ENCODE measurements around the gene PDRG1. TPM values are rescaled to one million over a fixed set of nuclear protein-coding genes. Genes with fewer than 3 reads are reported as not detected.
"Not testable (repeated sequence)": the region's sequence is repeated elsewhere in the genome, so short reads cannot be mapped to it uniquely, and the experiment has no call there.

The PDRG1 gene
- total and polyA plus RNA-seq, 2 donors (not counting 1 experiment from before 2014, with no cell fraction given) = 12.7 to 18.6 TPM

- peaks cover 0 to 8% (median 1%) of the 10 kb centered on the region in 4 experiments for H3K27me3 ChIP-seq (replicated peaks in 1 of 4; ENCODE audit: control extremely low read depth in 1 of 4, control insufficient read depth in 3 of 4, insufficient read depth in 4 of 4, low read length in 3 of 4)
- peaks cover 9% of the 10 kb centered on the region for H3K4me1 Mint-ChIP-seq
- no peak overlapping the region for H3K4me3 ChIP-seq (ENCODE audit: control extremely low read depth in 1 of 5, extremely low read depth in 1 of 5, insufficient read depth in 1 of 5, low read depth in 2 of 5, low read length in 4 of 5)
- CTCF ChIA-PET = no interaction called here
- H3K36me3 ChIP-seq (replicated peaks in 1 of 2; ENCODE audit: control extremely low read depth in 1 of 2, control insufficient read depth in 1 of 2, extremely low read depth in 1 of 2, insufficient read depth in 2 of 2, low read length in 1 of 2) = no peaks in the 10 kb centered on the region
- WGBS (ENCODE audit: insufficient coverage) = 78% methylated on average over 3 of the region's 4 CpGs
- no peak overlapping the region for H2AFZ ChIP-seq (ENCODE audit: insufficient read depth, low read depth, low read length, poor library complexity, severe bottlenecking)
- TF ChIP-seq CTCF (IDR thresholded peaks at IDR 0.05) = no peak
- no peak for TF ChIP-seq EZH2 (IDR thresholded peaks at IDR 0.05; ENCODE audit: borderline replicate concordance, insufficient read depth, low read depth, low read length, poor library complexity, severe bottlenecking)
- no peak for DNase-seq
- H3K27me3 Mint-ChIP-seq = peaks cover 12% of the 10 kb centered on the region
- no peaks in the 10 kb centered on the region for H3K9me3 ChIP-seq (ENCODE audit: control extremely low read depth in 1 of 3, control insufficient read depth in 2 of 3, insufficient read depth in 1 of 3, low read length in 2 of 3)
- POLR2A ChIA-PET = no interaction called here
- intact Hi-C loops (cut with micrococcal nuclease) = no loop called here
- no peaks in the 10 kb centered on the region for H4K20me1 ChIP-seq (ENCODE audit: control insufficient read depth, insufficient read depth, low read length, poor library complexity, severe bottlenecking)
- H3K4me3 Mint-ChIP-seq = no peak overlapping the region
- no peak overlapping the region for H3K27ac Mint-ChIP-seq
- no peak for ATAC-seq (ENCODE audit: low read depth)
- no peaks in the 10 kb centered on the region for H3K9me3 Mint-ChIP-seq (ENCODE audit: insufficient read depth)
- no peak overlapping the region for H3K9ac ChIP-seq (ENCODE audit: low read length)
- H3K4me1 ChIP-seq (ENCODE audit: control insufficient read depth in 2 of 2, insufficient read depth in 2 of 2, low read length in 2 of 2) = peaks cover 0 to 6% of the 10 kb centered on the region in 2 donors
- no peak overlapping the region for H3K27ac ChIP-seq (ENCODE audit: low read length in 2 of 2)
- H3K79me2 ChIP-seq (ENCODE audit: control insufficient read depth, insufficient read depth, low read length) = no peaks in the 10 kb centered on the region
- no peak overlapping the region for H3K4me2 ChIP-seq (replicated peaks; ENCODE audit: low read depth, low read length, poor library complexity, severe bottlenecking)
Measured at GRCh38 chr20:31922181-31922580, 29.7 kb downstream of the PDRG1 start.

GRCh38 chr20:31921480-31921879 is 30.4 kb downstream of the PDRG1 start:
- ATAC-seq (ENCODE audit: low read depth); H3K36me3 ChIP-seq (replicated peaks in 1 of 2; ENCODE audit: control extremely low read depth in 1 of 2, control insufficient read depth in 1 of 2, extremely low read depth in 1 of 2, insufficient read depth in 2 of 2, low read length in 1 of 2); H3K9ac ChIP-seq (ENCODE audit: low read length); intact Hi-C loops (cut with micrococcal nuclease); POLR2A ChIA-PET; H3K27ac ChIP-seq (ENCODE audit: low read length in 2 of 2); H3K79me2 ChIP-seq (ENCODE audit: control insufficient read depth, insufficient read depth, low read length); DNase-seq; H2AFZ ChIP-seq (ENCODE audit: insufficient read depth, low read depth, low read length, poor library complexity, severe bottlenecking); H3K4me1 ChIP-seq (ENCODE audit: control insufficient read depth in 2 of 2, insufficient read depth in 2 of 2, low read length in 2 of 2); CTCF ChIA-PET; H3K27me3 ChIP-seq (replicated peaks in 1 of 4; ENCODE audit: control extremely low read depth in 1 of 4, control insufficient read depth in 3 of 4, insufficient read depth in 4 of 4, low read length in 3 of 4); H3K27ac Mint-ChIP-seq; H3K4me2 ChIP-seq (replicated peaks; ENCODE audit: low read depth, low read length, poor library complexity, severe bottlenecking); H3K9me3 ChIP-seq (ENCODE audit: control extremely low read depth in 1 of 3, control insufficient read depth in 2 of 3, insufficient read depth in 1 of 3, low read length in 2 of 3); H4K20me1 ChIP-seq (ENCODE audit: control insufficient read depth, insufficient read depth, low read length, poor library complexity, severe bottlenecking); H3K4me3 Mint-ChIP-seq; H3K9me3 Mint-ChIP-seq (ENCODE audit: insufficient read depth); H3K4me3 ChIP-seq (ENCODE audit: control extremely low read depth in 1 of 5, extremely low read depth in 1 of 5, insufficient read depth in 1 of 5, low read depth in 2 of 5, low read length in 4 of 5); H3K4me1 Mint-ChIP-seq: not testable (repeated sequence)
- H3K27me3 Mint-ChIP-seq = peaks cover 12% of the 10 kb centered on the region
- WGBS (ENCODE audit: insufficient coverage) = no CpG with 5 or more reads among the region's 5 CpGs
